B cell (primary cell): ENCODE measurements around the gene BABAM2.

Experiments
- EZH2 ChIP-seq: IDR thresholded peaks from 2 replicates; pipeline ENCODE4 v1.6.1; 2012; ENCODE audit warnings: borderline replicate concordance, low read depth, mild to moderate bottlenecking, moderate library complexity, low read length; ENCODE audit not compliant: insufficient read depth, poor library complexity, severe bottlenecking
- TF ChIP-seq, protein P1 (sequence below): fragments of 200-600 bp; IDR thresholded peaks from one replicate; pipeline ENCODE4 v1.8.0; 2022; ENCODE audit warnings: antibody characterized with exemption, mild to moderate bottlenecking

DNA sequence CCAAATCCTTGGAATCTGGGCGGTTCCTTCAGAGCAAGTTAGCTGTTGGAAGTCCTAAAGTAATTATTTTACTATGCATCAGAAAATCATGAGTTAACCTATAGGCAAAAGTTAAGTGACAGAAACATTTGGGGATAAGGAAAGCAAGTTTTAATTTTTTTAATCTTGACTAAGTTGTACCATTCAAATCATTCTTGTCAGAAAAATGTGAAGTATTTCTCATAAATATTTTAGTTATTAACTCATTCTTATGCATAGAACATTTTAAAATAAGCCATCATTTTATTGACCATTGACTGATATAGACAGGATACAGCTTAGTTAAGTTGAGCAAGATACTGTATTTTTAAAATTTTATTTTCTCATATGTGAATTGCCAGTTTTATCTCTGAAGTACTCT lies 403.9 kb downstream of the BABAM2 start:
- TF ChIP-seq, protein P1, sequence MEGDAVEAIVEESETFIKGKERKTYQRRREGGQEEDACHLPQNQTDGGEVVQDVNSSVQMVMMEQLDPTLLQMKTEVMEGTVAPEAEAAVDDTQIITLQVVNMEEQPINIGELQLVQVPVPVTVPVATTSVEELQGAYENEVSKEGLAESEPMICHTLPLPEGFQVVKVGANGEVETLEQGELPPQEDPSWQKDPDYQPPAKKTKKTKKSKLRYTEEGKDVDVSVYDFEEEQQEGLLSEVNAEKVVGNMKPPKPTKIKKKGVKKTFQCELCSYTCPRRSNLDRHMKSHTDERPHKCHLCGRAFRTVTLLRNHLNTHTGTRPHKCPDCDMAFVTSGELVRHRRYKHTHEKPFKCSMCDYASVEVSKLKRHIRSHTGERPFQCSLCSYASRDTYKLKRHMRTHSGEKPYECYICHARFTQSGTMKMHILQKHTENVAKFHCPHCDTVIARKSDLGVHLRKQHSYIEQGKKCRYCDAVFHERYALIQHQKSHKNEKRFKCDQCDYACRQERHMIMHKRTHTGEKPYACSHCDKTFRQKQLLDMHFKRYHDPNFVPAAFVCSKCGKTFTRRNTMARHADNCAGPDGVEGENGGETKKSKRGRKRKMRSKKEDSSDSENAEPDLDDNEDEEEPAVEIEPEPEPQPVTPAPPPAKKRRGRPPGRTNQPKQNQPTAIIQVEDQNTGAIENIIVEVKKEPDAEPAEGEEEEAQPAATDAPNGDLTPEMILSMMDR: no peak
- TF ChIP-seq EZH2: no peak
